Measurements from ENCODE around the gene IFITM10. TPM values are rescaled to one million over a fixed set of nuclear protein-coding genes. Genes with fewer than 3 reads are reported as not detected.

IFITM10 gene
- total RNA-seq, 2 experiments from 2014 or later, result 0.82 to 1.3 TPM

DNA sequence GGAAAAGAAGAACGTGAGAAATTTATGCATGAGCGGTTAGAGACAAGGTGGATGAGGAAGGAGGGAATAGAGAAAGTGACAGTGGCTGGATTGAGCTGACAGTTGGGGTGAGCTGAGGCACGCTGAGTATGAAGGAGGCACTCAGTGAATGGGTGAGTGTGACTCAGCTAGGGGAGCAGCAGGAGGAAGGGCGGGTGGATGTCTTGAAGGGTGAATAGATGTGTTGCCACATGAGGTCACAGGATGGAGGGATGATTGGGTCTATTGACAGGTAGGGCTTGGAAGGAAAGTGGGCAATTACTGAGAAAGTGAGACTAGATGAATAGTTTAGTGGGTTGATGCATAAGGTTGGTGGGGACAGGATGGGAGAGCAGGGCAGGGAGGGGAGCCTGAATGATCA, 8.0 kb downstream of the IFITM10 start:
- H3K27me3 Mint-ChIP-seq, result peaks cover 18% of the 10 kb centered on the region
- DNase-seq (no peak), ATAC-seq (ENCODE audit: low read depth) (peak; percentile 3)
- H3K4me3 Mint-ChIP-seq, result no peak overlapping the region
- peaks cover 10% of the 10 kb centered on the region for H3K9me3 Mint-ChIP-seq
- no peaks in the 10 kb centered on the region for H3K4me1 Mint-ChIP-seq
- H3K36me3 Mint-ChIP-seq, result peaks cover 4% of the 10 kb centered on the region
- no peak overlapping the region for H3K27ac Mint-ChIP-seq
- POLR2A ChIA-PET, result interaction anchor here (0.9 kb wide), 1 partner anchor 15 kb away, joined by 3 read pairs; no protein-coding TSS in a partner anchor

DNA sequence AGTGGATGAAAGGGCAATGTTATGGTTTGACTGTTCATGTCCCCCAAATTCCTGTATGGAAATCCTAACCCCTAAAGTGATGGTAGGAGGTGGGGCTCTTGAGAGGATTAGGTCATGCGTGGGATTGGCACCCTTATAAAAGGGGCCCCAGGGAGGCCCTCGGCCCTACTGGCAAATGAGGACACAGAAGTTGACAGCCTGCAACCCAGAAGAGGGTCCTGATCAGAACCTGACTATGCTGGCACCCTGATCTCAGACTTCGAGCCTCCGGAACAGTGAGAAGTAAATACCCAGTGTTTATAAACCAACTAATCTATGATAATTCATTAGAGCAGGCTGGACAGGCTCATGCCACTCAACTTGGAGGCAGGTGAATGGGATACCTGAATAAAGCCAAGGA, 8.7 kb downstream of the IFITM10 start:
- Mint-ChIP-seq H3K27ac (no peak overlapping the region), H3K36me3 (peaks cover 4% of the 10 kb centered on the region), H3K9me3 (peaks cover 12% of the 10 kb centered on the region), H3K4me3 (no peak overlapping the region), H3K27me3 (peaks cover 18% of the 10 kb centered on the region), H3K4me1 (no peaks in the 10 kb centered on the region)
- no peak for ATAC-seq (ENCODE audit: low read depth)
- DNase-seq, result no peak
- POLR2A ChIA-PET, result interaction anchor here (0.9 kb wide), 1 partner anchor 16 kb away, joined by 3 read pairs; no protein-coding TSS in a partner anchor

DNA sequence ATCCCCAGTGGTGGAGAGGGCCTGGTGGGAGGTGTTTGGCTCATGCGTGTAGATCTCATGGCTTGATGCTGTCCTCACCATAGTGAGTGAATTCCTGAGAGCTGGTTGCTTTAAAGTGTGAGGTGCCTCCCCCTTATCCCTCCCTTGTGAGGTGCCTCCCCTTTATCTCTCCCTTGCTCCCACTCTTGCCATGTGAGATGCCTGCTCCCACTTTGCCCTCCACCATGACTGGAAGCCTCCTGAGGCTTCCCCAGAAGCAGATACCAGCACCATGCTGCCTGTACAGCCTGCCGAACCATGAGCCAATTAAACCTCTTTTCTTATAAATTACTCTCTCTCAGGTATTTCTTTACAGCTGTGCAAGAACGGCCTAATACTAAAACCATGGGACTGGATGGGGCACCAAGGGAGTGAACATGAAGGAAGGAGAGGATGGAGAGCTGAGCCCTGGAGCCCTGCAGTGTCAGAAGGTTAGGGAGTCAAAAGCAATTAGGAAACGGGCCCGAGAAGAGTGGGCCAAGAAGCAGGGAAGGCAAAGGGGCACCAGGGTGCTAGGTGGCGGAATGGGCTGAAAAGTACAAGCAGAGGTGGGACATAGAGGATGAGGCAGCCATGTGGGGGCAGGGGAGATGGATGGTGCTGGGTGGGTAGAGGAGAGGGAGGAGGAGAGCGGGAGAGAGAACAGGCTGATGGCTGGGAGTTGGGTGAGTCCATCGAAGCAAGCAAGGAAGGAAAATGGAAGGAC, 9.4 kb downstream of the IFITM10 start:
- H3K27ac Mint-ChIP-seq, result no peak overlapping the region
- ATAC-seq (ENCODE audit: low read depth), result no peak
- no peak for DNase-seq
- H3K4me3 Mint-ChIP-seq, result no peak overlapping the region
- H3K27me3 Mint-ChIP-seq, result peaks cover 22% of the 10 kb centered on the region
- POLR2A ChIA-PET, result interaction anchor here (0.6 kb wide), 1 partner anchor 16 kb away, joined by 3 read pairs; no protein-coding TSS in a partner anchor
- no peaks in the 10 kb centered on the region for H3K4me1 Mint-ChIP-seq
- H3K9me3 Mint-ChIP-seq, result peaks cover 16% of the 10 kb centered on the region
- peaks cover under 1% of the 10 kb centered on the region for H3K36me3 Mint-ChIP-seq

DNA sequence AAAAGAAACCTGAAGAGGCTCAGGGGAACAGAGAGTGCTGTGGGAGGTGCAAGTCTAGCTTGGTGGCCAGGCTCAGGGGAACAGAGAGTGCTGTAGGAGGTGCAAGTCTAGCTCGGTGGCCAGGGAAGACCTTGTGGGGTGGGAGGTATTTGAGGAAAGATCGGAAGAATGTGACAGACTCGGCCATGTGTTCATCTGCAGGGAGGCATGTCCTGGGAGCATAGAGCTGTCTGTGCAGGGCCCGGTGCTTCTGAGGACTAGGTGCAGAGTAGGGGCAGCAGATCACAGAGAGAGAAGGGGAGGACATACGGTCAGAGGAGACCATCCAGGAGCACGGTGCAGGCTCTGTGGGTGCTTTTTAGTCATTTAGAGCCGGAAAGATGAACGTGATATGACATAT, 10.8 kb downstream of the IFITM10 start:
- DNase-seq (no peak), ATAC-seq (ENCODE audit: low read depth) (no peak)
- H3K36me3 Mint-ChIP-seq, result no peaks in the 10 kb centered on the region
- H3K9me3 Mint-ChIP-seq, result peaks cover 13% of the 10 kb centered on the region
- POLR2A ChIA-PET, result interaction anchor here (1.1 kb wide), 1 partner anchor 10 kb away, joined by 3 read pairs; no protein-coding TSS in a partner anchor
- no peak overlapping the region for H3K4me3 Mint-ChIP-seq
- H3K4me1 Mint-ChIP-seq, result peaks cover under 1% of the 10 kb centered on the region
- H3K27me3 Mint-ChIP-seq, result peaks cover 32% of the 10 kb centered on the region
- no peak overlapping the region for H3K27ac Mint-ChIP-seq

DNA sequence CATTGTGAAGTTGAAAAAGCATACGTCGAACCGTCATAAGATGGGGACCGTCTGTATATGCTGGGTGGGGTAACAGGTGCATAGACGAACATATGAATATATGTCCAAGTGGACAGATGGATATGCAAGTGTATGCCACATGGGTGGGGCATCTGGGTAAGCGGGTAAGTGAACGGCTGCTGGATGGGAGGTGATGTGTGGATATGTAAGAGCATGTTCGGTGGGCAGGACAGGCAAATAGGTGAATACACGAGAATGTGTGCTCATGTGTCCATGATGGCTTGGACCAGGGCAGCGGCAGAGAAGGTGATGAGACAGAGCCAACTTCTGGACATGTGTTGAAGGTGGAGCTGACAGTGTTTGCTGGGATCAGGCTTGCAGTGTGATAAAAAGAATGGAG, 12.0 kb downstream of the IFITM10 start:
- Mint-ChIP-seq H3K4me1 (peaks cover 13% of the 10 kb centered on the region), H3K27me3 (peaks cover 35% of the 10 kb centered on the region), H3K36me3 (no peaks in the 10 kb centered on the region), H3K27ac (no peak overlapping the region), H3K9me3 (peaks cover 13% of the 10 kb centered on the region), H3K4me3 (no peak overlapping the region)
- POLR2A ChIA-PET, result no interaction called here
- DNase-seq (no peak), ATAC-seq (ENCODE audit: low read depth) (no peak)

DNA sequence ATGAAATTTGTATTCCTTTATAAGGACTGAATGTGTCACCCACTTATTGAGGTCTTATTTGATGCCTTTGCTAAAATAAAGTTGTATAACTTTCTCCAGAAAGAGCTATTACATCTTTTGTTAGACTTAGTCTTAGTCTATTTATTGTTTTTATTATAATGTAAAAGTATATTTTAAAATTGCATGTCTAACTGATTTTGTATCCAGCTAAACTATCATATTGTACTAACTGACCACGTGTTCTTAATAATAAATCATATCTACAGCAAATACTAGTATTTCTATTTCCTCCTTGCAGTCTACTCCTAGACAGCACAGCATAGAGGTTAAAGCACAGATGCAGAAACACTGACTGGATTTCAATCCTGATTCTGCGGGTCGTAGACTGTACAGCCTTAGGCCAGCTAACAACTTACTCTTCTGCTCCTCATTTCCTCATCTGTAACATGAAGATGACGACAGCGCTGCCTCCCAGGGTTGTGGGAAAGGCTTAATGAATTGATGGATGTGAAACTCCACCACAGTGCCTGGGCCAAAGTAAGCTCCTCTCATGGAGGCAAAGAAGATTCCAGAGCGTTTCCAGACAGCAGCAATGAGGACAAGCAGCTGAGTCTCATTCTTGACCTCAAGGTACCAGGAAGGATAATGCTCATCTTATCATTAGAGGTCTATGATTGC, 13.2 kb downstream of the IFITM10 start:
- POLR2A ChIA-PET, result no interaction called here
- H3K27ac Mint-ChIP-seq, result no peak overlapping the region
- H3K4me3 Mint-ChIP-seq, result no peak overlapping the region
- no peaks in the 10 kb centered on the region for H3K36me3 Mint-ChIP-seq
- H3K4me1 Mint-ChIP-seq, result peaks cover 13% of the 10 kb centered on the region
- ATAC-seq (ENCODE audit: low read depth) (no peak), DNase-seq (no peak)
- peaks cover 37% of the 10 kb centered on the region for H3K27me3 Mint-ChIP-seq
- H3K9me3 Mint-ChIP-seq, result peaks cover 13% of the 10 kb centered on the region

DNA sequence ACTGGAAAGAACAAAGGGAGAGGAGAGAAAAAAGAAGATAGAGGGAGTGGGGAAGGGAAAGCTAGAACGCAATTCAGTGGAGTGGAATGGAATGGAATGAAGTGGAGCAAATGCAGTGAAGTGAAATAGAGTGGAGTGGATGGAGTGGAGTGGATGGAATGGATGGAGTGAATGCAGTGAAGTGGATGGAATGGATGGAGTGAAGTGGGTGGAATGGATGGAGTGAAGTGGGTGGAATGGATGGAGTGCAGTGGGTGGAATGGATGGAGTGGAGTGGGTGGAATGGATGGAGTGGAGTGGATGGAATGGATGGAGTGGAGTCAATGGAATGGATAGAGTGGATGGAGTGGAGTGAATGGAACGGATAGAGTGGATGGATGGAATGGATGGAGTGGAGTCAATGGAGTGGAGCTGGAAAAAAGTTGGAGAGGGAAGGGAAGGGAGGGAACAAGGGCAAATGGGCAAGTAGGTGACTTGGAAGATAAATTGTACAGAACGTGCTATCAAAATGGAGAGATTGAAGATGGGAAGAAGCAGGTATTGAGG, 13.9 kb downstream of the IFITM10 start:
- Mint-ChIP-seq H3K4me1 (peaks cover 16% of the 10 kb centered on the region), H3K27me3 (peaks cover 40% of the 10 kb centered on the region), H3K4me3 (no peak overlapping the region), H3K27ac (no peak overlapping the region), H3K9me3 (peaks cover 15% of the 10 kb centered on the region), H3K36me3 (no peaks in the 10 kb centered on the region)
- no peak for ATAC-seq (ENCODE audit: low read depth)
- no peak for DNase-seq
- POLR2A ChIA-PET, result no interaction called here

DNA sequence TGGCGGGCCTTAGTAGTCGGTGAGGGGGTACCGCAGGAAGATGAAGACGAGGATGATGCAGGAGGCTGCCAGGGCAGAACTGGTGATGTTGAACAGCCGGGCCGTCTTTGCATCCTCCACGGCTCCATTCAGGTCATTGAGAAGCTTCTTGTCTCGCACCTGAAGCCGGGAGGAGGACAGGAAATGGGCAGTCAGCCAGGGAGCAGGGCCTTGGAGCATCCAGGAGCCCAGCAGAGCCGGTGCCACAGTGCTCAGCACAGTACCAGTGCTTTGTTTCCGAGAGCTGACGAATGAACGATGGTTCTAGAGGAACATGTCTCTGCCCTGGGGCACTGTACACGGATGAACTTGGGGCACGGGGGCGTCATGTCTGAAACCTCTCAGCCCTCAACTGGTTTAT, 15.1 kb downstream of the IFITM10 start:
- Mint-ChIP-seq H3K27me3 (peaks cover 37% of the 10 kb centered on the region), H3K36me3 (no peaks in the 10 kb centered on the region), H3K4me3 (no peak overlapping the region), H3K9me3 (peaks cover 19% of the 10 kb centered on the region), H3K4me1 (peaks cover 28% of the 10 kb centered on the region), H3K27ac (no peak overlapping the region)
- POLR2A ChIA-PET, result interaction anchor here (1.8 kb wide), 1 partner anchor 14 kb away, joined by 6 read pairs; no protein-coding TSS in a partner anchor
- DNase-seq (no peak), ATAC-seq (ENCODE audit: low read depth) (no peak)

GRCh38 chr11:1734641-1735081, 15.7 kb downstream of the IFITM10 start:
- POLR2A ChIA-PET, result interaction anchor here (0.6 to 1.8 kb wide), 2 partner anchors 15 to 88 kb away, joined by 3 to 6 read pairs; no protein-coding TSS in a partner anchor
- Mint-ChIP-seq H3K4me3 (peak overlapping the region; percentile 49), H3K27me3 (peaks cover 33% of the 10 kb centered on the region), H3K9me3 (peaks cover 19% of the 10 kb centered on the region), H3K36me3 (no peaks in the 10 kb centered on the region), H3K4me1 (peaks cover 34% of the 10 kb centered on the region), H3K27ac (peak overlapping the region; percentile 46)
- DNase-seq (no peak), ATAC-seq (ENCODE audit: low read depth) (no peak)

DNA sequence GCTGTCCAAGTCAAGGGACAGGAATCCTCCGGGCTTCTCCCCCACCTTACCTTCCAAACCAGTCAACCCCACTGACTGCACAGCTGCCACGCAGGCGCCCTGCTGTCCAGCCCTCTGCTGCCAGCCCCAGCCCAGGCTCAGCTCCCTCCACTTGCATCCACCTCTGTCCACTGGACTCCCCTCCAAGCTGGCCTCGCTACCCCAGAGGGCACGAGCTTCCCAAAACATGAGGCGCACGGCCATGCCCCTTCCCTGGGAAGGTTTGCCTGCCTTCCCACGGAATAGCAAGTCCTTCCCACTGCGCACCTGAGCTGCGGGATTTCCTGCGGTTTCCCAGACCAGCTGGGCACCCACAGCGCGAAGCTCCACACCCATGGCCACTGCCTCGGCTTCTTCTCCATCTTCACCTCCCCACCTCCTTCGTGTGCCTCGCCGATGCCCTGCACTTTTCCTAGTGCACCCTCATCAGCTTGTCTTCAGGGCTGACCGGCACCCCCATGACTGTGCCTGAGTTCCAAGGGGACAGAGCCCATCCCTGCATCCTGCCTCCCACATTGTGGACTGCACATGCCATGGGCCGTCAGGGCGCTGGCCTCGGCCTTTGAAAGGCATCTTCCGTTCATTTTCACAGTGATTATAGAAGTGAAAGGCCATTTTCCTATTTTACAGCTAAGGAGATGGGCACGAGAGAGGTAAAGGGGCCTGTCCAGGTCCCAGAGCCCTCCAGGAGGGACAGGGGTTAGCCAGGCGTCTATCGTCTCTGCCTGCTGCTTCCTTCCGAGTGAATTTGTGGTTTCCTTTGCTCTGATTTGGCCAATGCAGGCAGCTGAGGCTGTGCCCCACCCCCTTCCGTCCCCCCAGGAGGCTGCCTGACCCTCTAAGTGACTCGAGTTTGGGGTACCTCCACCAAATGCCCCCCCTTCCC, 16.4 kb downstream of the IFITM10 start:
- peak overlapping the region; percentile 46 for H3K27ac Mint-ChIP-seq
- peaks cover 19% of the 10 kb centered on the region for H3K9me3 Mint-ChIP-seq
- POLR2A ChIA-PET, result interaction anchor here (0.6 to 1.8 kb wide), 3 partner anchors 15 to 88 kb away, joined by 3 to 6 read pairs (median 3); no protein-coding TSS in a partner anchor
- H3K36me3 Mint-ChIP-seq, result no peaks in the 10 kb centered on the region
- H3K4me1 Mint-ChIP-seq, result peaks cover 40% of the 10 kb centered on the region
- DNase-seq (no peak), ATAC-seq (ENCODE audit: low read depth) (peak; percentile 49)
- peak overlapping the region; percentile 49 for H3K4me3 Mint-ChIP-seq
- peaks cover 26% of the 10 kb centered on the region for H3K27me3 Mint-ChIP-seq

DNA sequence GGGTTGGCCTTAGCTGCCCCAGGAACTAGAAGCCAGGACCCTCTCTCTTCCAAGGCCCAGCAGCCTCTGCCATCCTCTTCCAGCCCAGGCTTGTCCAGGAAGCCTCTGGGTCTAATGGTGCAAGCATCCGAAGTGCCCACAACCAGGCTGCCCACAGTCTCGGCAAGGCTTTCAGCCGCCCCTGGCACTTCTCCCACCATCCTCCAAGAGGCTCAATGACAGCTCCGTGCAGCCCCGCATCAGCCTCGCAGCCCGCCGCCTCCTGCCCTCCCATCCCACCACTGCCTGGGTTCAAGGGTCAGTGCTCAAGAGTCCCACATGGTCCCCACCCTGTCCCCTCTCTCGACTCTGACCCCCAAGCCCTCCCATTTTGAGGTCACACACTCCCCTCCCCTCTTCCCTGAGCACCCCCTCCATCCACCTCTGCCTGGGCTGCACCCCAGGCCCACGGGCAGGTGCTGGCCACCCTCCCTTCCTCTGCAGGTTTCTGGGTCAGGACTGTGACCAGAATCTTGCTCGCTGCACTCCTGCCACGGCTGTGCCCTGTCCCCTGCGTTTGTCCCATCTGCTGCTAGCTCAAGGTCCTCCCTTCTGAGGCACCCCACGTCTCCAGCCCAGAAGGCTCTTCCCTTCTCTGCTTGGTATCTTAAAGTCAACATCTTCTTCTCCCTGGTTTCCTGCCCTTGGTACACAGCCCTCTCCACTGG, 17.2 kb downstream of the IFITM10 start:
- Mint-ChIP-seq H3K27ac (peak overlapping the region; percentile 37), H3K4me1 (peaks cover 46% of the 10 kb centered on the region), H3K4me3 (no peak overlapping the region), H3K27me3 (peaks cover 24% of the 10 kb centered on the region), H3K36me3 (no peaks in the 10 kb centered on the region), H3K9me3 (peaks cover 16% of the 10 kb centered on the region)
- POLR2A ChIA-PET, result interaction anchor here (0.9 to 1.8 kb wide), 2 partner anchors 16 to 32 kb away, joined by 3 to 6 read pairs; no protein-coding TSS in a partner anchor
- DNase-seq (no peak), ATAC-seq (ENCODE audit: low read depth) (no peak)

GRCh38 chr11:1732418-1733008, 17.9 kb downstream of the IFITM10 start:
- H3K36me3 Mint-ChIP-seq, result no peaks in the 10 kb centered on the region
- peaks cover 52% of the 10 kb centered on the region for H3K4me1 Mint-ChIP-seq
- no peak for ATAC-seq (ENCODE audit: low read depth)
- no peak overlapping the region for H3K4me3 Mint-ChIP-seq
- POLR2A ChIA-PET, result no interaction called here
- no peak overlapping the region for H3K27ac Mint-ChIP-seq
- peaks cover 28% of the 10 kb centered on the region for H3K27me3 Mint-ChIP-seq
- H3K9me3 Mint-ChIP-seq, result peaks cover 16% of the 10 kb centered on the region
- no peak for DNase-seq

All from activated naive CD8-positive, alpha-beta T cell treated with anti-CD3 and anti-CD28 coated beads, Interleukin-2, amount 10 ng/mL, durations not matched to agents 7 days and 5 days (primary cell).